ENCODE data around the gene ZNF143. TPM values are rescaled to one million over a fixed set of nuclear protein-coding genes. Genes with fewer than 3 reads are reported as not detected.

ZNF143 gene
- total and polyA plus RNA-seq, 2 of the 4 experiments (the other 2 are of a cell fraction): 23.8 to 49.6 TPM

GRCh38 chr11:9574622-9575259, 113.9 kb downstream of the ZNF143 start (continued):
- no peak for TF ChIP-seq MAZ (IDR thresholded peaks at IDR 0.05; ENCODE audit: borderline replicate concordance, low read depth, low read length)

GRCh38 chr11:9575260-9576240, 114.7 kb downstream of the ZNF143 start:
- H3K9me1 ChIP-seq (ENCODE audit: insufficient read depth, low read length): no peaks in the 10 kb centered on the region
- H3K4ac ChIP-seq (ENCODE audit: low read depth, low read length): peak overlapping the region; percentile 86
- no peaks in the 10 kb centered on the region for H3K27me3 ChIP-seq (ENCODE audit: control insufficient read depth, insufficient read depth, low read length)
- BruUV-seq (replicated peaks): TSS peak; percentile 47
- peak overlapping the region; percentile 97 for H3K9ac ChIP-seq (ENCODE audit: low read depth, low read length)
- H3K79me1 ChIP-seq (ENCODE audit: low read depth in 1 of 2, low read length in 2 of 2): peaks cover 2 to 18% of the 10 kb centered on the region in 2 experiments
- peak overlapping the region; percentile 95 for H4K91ac ChIP-seq (ENCODE audit: insufficient read depth, low read depth, low read length)
- peak overlapping the region; percentile 78; the same call in 2 of the 3 replicates for H2BK15ac ChIP-seq (ENCODE audit: low read depth, low read length)
- peak overlapping the region; percentile 97 for H3K14ac ChIP-seq (replicated peaks; ENCODE audit: low read depth, low read length)
- intact Hi-C loops (cut with micrococcal nuclease): loop anchor here (1.0 kb wide), 1 partner anchor 38 kb away; no protein-coding TSS in a partner anchor
- H3K36me3 ChIP-seq (ENCODE audit: control insufficient read depth, insufficient read depth, low read length): peaks cover 5% of the 10 kb centered on the region
- ATAC-seq (ENCODE audit: low read depth) (peak; percentile 41), DNase-seq (peak; percentile 87)
- POLR2A ChIA-PET (ENCODE audit: unreplicated experiment): interaction anchor here (0.6 to 0.9 kb wide), 3 partner anchors 12 to 155 kb away, joined by 3 read pairs; no protein-coding TSS in a partner anchor
- H4K8ac ChIP-seq (ENCODE audit: low read depth in 2 of 2, low read length in 2 of 2): peak overlapping the region; percentile 72 to 88
- WGBS, 2 experiments (ENCODE audit: extremely low coverage in 2 of 2, insufficient read length in 1 of 2): 6% methylated on average over 3 of the region's 17 CpGs; no CpG with 5 or more reads in 1 of the 2 experiments
- no peak overlapping the region for H2AFZ ChIP-seq (replicated peaks; ENCODE audit: low read length, poor library complexity)
- peak overlapping the region; percentile 91 for H2AK9ac ChIP-seq (replicated peaks; ENCODE audit: low read depth, low read length, poor library complexity)
- peak overlapping the region; percentile 76 for H3K4me3 ChIP-seq (ENCODE audit: insufficient read depth, low read depth, low read length)
- dilution Hi-C loops (cut with HindIII; ENCODE audit: low sequenced_read_pairs, unreplicated experiment): no loop called here
- H3K4me2 ChIP-seq (ENCODE audit: low read depth, low read length): peak overlapping the region; percentile 65
- no peaks in the 10 kb centered on the region for H3K9me3 ChIP-seq (ENCODE audit: control insufficient read depth, insufficient read depth, low read length)
- peak overlapping the region; percentile 82 for H2BK120ac ChIP-seq (ENCODE audit: low read depth, low read length)
- peak overlapping the region; percentile 93 for H3K27ac ChIP-seq (ENCODE audit: insufficient read depth, low read length)
- H3K23ac ChIP-seq (ENCODE audit: low read depth, low read length): peak overlapping the region; percentile 96
- peak overlapping the region; percentile 94 for H3K18ac ChIP-seq (ENCODE audit: low read depth, low read length)
- peak overlapping the region; percentile 83 for H2AK5ac ChIP-seq (ENCODE audit: low read depth, low read length)
- in situ Hi-C loops (cut with MboI; ENCODE audit: low sequenced_read_pairs): no loop called here
- peak overlapping the region; percentile 87 for H4K5ac ChIP-seq (ENCODE audit: low read depth, low read length)
- no peaks in the 10 kb centered on the region for H3K4me1 ChIP-seq (ENCODE audit: control insufficient read depth, insufficient read depth, low read length)
- peaks cover 3% of the 10 kb centered on the region for H4K20me1 ChIP-seq (ENCODE audit: insufficient read depth, low read length)
- CTCF ChIA-PET: interaction anchor here (1.0 to 1.7 kb wide), 3 partner anchors 15 to 69 kb away, joined by 3 to 5 read pairs (median 4); no protein-coding TSS in a partner anchor
- H2BK20ac ChIP-seq (ENCODE audit: low read depth, low read length): peak overlapping the region; percentile 73
- peak overlapping the region; percentile 94 for H2BK5ac ChIP-seq (ENCODE audit: low read depth, low read length, poor library complexity, severe bottlenecking)
- peak overlapping the region; percentile 98 for H3K56ac ChIP-seq (ENCODE audit: extremely low read depth, insufficient read depth, low read length)
- TF ChIP-seq FOS (IDR thresholded peaks at IDR 0.05; ENCODE audit: low read depth, low read length): no peak
- TF ChIP-seq CEBPB (IDR thresholded peaks at IDR 0.05; ENCODE audit: low read depth, low read length): peak; percentile 38; the same call in 1 of the 2 replicates
- no peak for TF ChIP-seq RCOR1 (IDR thresholded peaks at IDR 0.05; ENCODE audit: insufficient replicate concordance, low read length)
- TF ChIP-seq POLR2A (IDR thresholded peaks at IDR 0.05; ENCODE audit: low read depth, low read length): peak; percentile 87
- no peak for TF ChIP-seq MAFK (IDR thresholded peaks at IDR 0.05; ENCODE audit: low read depth, low read length)
- no peak for TF ChIP-seq USF2 (IDR thresholded peaks at IDR 0.05; ENCODE audit: low read depth, low read length)
- no peak for TF ChIP-seq CTCF (conservative IDR thresholded peaks at IDR 0.05; ENCODE audit: low read depth, low read length)
- no peak for TF ChIP-seq ELK1 (IDR thresholded peaks at IDR 0.05; ENCODE audit: borderline replicate concordance, low read depth, low read length)
